A549 (cell line): ENCODE measurements around the gene DSCAM.

Experiments used
- EP300 ChIP-seq, 2 experiments: fragments of >200 bp; sonication (Bioruptor Twin); formaldehyde crosslinking; IDR thresholded peaks; 2 replicates in 1 of 2; 3 replicates in 1 of 2; pipeline ENCODE4 v1.6.1; 2016 to 2017
- ESRRA ChIP-seq: fragments of 150-350 bp; IDR thresholded peaks from 2 replicates; pipeline ENCODE4 v1.6.1; 2014; ENCODE audit warnings: mild to moderate bottlenecking, low read length, borderline replicate concordance
- JUNB ChIP-seq: fragments of >200 bp; sonication (Bioruptor Twin); formaldehyde crosslinking; IDR thresholded peaks from 2 replicates; pipeline ENCODE4 v1.6.1; 2016
- KDM1A ChIP-seq: fragments of 200-600 bp; sonication (generic); IDR thresholded peaks from 2 replicates; pipeline ENCODE4 v1.6.1; 2016; ENCODE audit warnings: low read depth, mild to moderate bottlenecking
- MYC ChIP-seq: IDR thresholded peaks from 2 replicates; pipeline ENCODE4 v1.6.1; 2012; ENCODE audit warnings: mild to moderate bottlenecking, inconsistent platforms, low read length, improper control_type of control experiment, borderline replicate concordance
- POLR2A ChIP-seq: IDR thresholded peaks from 2 replicates; pipeline ENCODE4 v1.6.1; 2012; ENCODE audit warnings: mild to moderate bottlenecking, low read length
- RFX5 ChIP-seq: fragments of 450-650 bp; IDR thresholded peaks from 2 replicates; pipeline ENCODE4 v1.7.1; 2014; ENCODE audit warnings: antibody characterized with exemption, mild to moderate bottlenecking, moderate library complexity
- SREBF2 ChIP-seq: fragments of 450-650 bp; IDR thresholded peaks from 2 replicates; pipeline ENCODE4 v1.6.1; 2014; ENCODE audit warnings: mild to moderate bottlenecking, moderate library complexity
- ZC3H11A ChIP-seq: fragments of 450-650 bp; IDR thresholded peaks from 2 replicates; pipeline ENCODE4 v1.6.1; 2014; ENCODE audit warnings: antibody characterized with exemption, mild to moderate bottlenecking
- ZSCAN20 ChIP-seq: fragments of 250-450 bp; sonication (Bioruptor Pico); IDR thresholded peaks from 2 replicates; pipeline ENCODE4 v1.8.0; 2022; ENCODE audit warnings: mild to moderate bottlenecking, moderate library complexity
- TF ChIP-seq, protein P1 (sequence below): fragments of >200 bp; sonication (Bioruptor Twin); formaldehyde crosslinking; IDR thresholded peaks from 3 replicates; pipeline ENCODE4 v1.5.1; 2016
- TF ChIP-seq, protein P2 (sequence below): IDR thresholded peaks from 2 replicates; pipeline ENCODE4 v1.6.1; 2012
- TF ChIP-seq, protein P3 (sequence below): fragments of >200 bp; sonication (Bioruptor Twin); formaldehyde crosslinking; IDR thresholded peaks from 3 replicates; pipeline ENCODE4 v1.6.1; 2016

DNA sequence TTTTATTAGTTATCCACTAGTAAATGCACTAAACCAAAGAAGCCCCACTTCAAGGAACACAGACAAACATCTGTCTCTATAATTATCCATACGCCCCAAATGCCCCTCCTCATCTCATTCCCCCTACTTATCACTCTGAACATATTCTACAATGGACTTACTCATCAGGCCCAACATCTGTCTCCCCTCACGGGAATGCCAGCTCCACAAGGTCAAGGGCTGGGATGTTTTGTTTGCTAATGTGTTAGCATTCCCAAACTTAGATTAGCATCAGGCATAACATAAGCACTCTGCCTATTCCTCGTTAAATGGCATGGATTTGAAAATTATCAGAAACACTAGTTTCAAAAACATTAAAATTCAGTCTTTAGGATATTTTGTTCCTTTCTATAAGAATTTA lies 279.5 kb downstream of the DSCAM start:
- TF ChIP-seq, protein P1, sequence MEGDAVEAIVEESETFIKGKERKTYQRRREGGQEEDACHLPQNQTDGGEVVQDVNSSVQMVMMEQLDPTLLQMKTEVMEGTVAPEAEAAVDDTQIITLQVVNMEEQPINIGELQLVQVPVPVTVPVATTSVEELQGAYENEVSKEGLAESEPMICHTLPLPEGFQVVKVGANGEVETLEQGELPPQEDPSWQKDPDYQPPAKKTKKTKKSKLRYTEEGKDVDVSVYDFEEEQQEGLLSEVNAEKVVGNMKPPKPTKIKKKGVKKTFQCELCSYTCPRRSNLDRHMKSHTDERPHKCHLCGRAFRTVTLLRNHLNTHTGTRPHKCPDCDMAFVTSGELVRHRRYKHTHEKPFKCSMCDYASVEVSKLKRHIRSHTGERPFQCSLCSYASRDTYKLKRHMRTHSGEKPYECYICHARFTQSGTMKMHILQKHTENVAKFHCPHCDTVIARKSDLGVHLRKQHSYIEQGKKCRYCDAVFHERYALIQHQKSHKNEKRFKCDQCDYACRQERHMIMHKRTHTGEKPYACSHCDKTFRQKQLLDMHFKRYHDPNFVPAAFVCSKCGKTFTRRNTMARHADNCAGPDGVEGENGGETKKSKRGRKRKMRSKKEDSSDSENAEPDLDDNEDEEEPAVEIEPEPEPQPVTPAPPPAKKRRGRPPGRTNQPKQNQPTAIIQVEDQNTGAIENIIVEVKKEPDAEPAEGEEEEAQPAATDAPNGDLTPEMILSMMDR = no peak
- TF ChIP-seq SREBF2 (no peak), POLR2A (no peak), ZC3H11A (no peak), RFX5 (no peak), EP300 (IDR thresholded peaks at IDR 0.05) (no peak), ZSCAN20 (CRISPR knock-in tag) (no peak), JUNB (no peak), MYC (no peak), ESRRA (no peak), KDM1A (no peak)
- TF ChIP-seq, protein P2, sequence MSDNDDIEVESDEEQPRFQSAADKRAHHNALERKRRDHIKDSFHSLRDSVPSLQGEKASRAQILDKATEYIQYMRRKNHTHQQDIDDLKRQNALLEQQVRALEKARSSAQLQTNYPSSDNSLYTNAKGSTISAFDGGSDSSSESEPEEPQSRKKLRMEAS = no peak
- TF ChIP-seq, protein P3, sequence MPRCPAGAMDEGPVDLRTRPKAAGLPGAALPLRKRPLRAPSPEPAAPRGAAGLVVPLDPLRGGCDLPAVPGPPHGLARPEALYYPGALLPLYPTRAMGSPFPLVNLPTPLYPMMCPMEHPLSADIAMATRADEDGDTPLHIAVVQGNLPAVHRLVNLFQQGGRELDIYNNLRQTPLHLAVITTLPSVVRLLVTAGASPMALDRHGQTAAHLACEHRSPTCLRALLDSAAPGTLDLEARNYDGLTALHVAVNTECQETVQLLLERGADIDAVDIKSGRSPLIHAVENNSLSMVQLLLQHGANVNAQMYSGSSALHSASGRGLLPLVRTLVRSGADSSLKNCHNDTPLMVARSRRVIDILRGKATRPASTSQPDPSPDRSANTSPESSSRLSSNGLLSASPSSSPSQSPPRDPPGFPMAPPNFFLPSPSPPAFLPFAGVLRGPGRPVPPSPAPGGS = no peak
